Loucy (cell line): Measurements from ENCODE around the gene ZC2HC1B.

Experiments
- H2AFZ ChIP-seq: fragments of 200-600 bp; sonication (generic); 2 replicates; pipeline ENCODE4 v1.6.0; 2016; ENCODE audit warnings: antibody characterized with exemption, mild to moderate bottlenecking, low read length, moderate library complexity
- H3F3A ChIP-seq: fragments of 200-600 bp; 2 replicates; pipeline ENCODE4 v1.6.0; 2016; ENCODE audit warnings: antibody characterized with exemption, low read depth, mild to moderate bottlenecking
- H3K27me3 ChIP-seq: fragments of 200-600 bp; sonication (generic); 2 replicates; pipeline ENCODE4 v1.6.1; 2014; ENCODE audit warnings: low read length, mild to moderate bottlenecking; ENCODE audit not compliant: insufficient read depth, poor library complexity, severe bottlenecking
- H3K36me3 ChIP-seq: fragments of 200-600 bp; sonication (generic); 2 replicates; pipeline ENCODE4 v1.6.1; 2016; ENCODE audit warnings: low read length; ENCODE audit not compliant: insufficient read depth
- H3K4me1 ChIP-seq: fragments of 200-600 bp; sonication (generic); 2 replicates; pipeline ENCODE4 v1.5.1; 2014; ENCODE audit warnings: low read length, mild to moderate bottlenecking; ENCODE audit not compliant: insufficient read depth, poor library complexity, severe bottlenecking
- H3K4me2 ChIP-seq: fragments of 200-600 bp; sonication (generic); 2 replicates; pipeline ENCODE4 v1.6.0; 2014; ENCODE audit warnings: antibody characterized with exemption, low read length, low read depth, mild to moderate bottlenecking; ENCODE audit not compliant: poor library complexity, severe bottlenecking
- H3K4me3 ChIP-seq: fragments of 200-600 bp; sonication (generic); 2 replicates; pipeline ENCODE4 v1.5.1; 2014; ENCODE audit warnings: low read length, mild to moderate bottlenecking, mixed read lengths; ENCODE audit not compliant: poor library complexity, severe bottlenecking
- H3K79me2 ChIP-seq: fragments of 200-600 bp; sonication (generic); 2 replicates; pipeline ENCODE4 v1.6.1; 2014; ENCODE audit warnings: low read length; ENCODE audit not compliant: insufficient read depth
- H3K9ac ChIP-seq: fragments of 200-600 bp; sonication (generic); 2 replicates; pipeline ENCODE4 v1.6.0; 2014; ENCODE audit warnings: mild to moderate bottlenecking, low read depth, low read length, moderate library complexity; ENCODE audit not compliant: poor library complexity, severe bottlenecking
- H3K9me2 ChIP-seq: fragments of 200-600 bp; sonication (generic); replicated peaks from 2 replicates; pipeline ENCODE4 v1.6.1; 2016; ENCODE audit warnings: low read depth, low read length, mixed read lengths
- H3K9me3 ChIP-seq: fragments of 200-600 bp; sonication (generic); 2 replicates; pipeline ENCODE4 v1.6.1; 2014; ENCODE audit warnings: mild to moderate bottlenecking, antibody characterized with exemption, low read length, low read depth; ENCODE audit not compliant: insufficient read depth
- H4K20me1 ChIP-seq: fragments of 200-600 bp; sonication (generic); 2 replicates; pipeline ENCODE4 v1.6.0; 2014; ENCODE audit warnings: antibody characterized with exemption, low read length, mild to moderate bottlenecking; ENCODE audit not compliant: insufficient read depth, poor library complexity, severe bottlenecking
- CTCF ChIP-seq: fragments of 200-600 bp; sonication (generic); conservative IDR thresholded peaks from 2 replicates; pipeline ENCODE4 v1.5.1; 2014; ENCODE audit warnings: mild to moderate bottlenecking, antibody characterized with exemption, low read length
- EZH2phosphoT487 ChIP-seq: fragments of 200-600 bp; IDR thresholded peaks from 2 replicates; pipeline ENCODE4 v1.6.1; 2018; ENCODE audit warnings: antibody characterized with exemption, mild to moderate bottlenecking, moderate library complexity, borderline replicate concordance

Gene ZC2HC1B

GRCh38 chr6:143955971-143956370 is 91.7 kb downstream of the ZC2HC1B start:
- H3K9me2 ChIP-seq: no peaks in the 10 kb centered on the region
- H3K36me3 ChIP-seq: no peaks in the 10 kb centered on the region; the same call in 1 of the 2 replicates
- no peaks in the 10 kb centered on the region for H4K20me1 ChIP-seq
- H3K9ac ChIP-seq: no peak overlapping the region
- H3K9me3 ChIP-seq: no peaks in the 10 kb centered on the region
- H3K4me3 ChIP-seq: no peak overlapping the region
- no peak overlapping the region for H3K4me2 ChIP-seq
- no peak overlapping the region for H2AFZ ChIP-seq
- TF ChIP-seq CTCF: no peak
- H3K4me1 ChIP-seq: peaks cover 24% of the 10 kb centered on the region
- H3K79me2 ChIP-seq: no peaks in the 10 kb centered on the region
- H3K27me3 ChIP-seq: no peaks in the 10 kb centered on the region
- no peaks in the 10 kb centered on the region for H3F3A ChIP-seq

GRCh38 chr6:143957679-143958274 is 93.5 kb downstream of the ZC2HC1B start:
- Histone ChIP-seq H4K20me1 (no peaks in the 10 kb centered on the region), H3K27me3 (no peaks in the 10 kb centered on the region), H3K79me2 (no peaks in the 10 kb centered on the region), H3K9me3 (no peaks in the 10 kb centered on the region), H3K9ac (no peak overlapping the region), H3K4me1 (peaks cover 41% of the 10 kb centered on the region), H3K4me3 (no peak overlapping the region), H3K9me2 (no peaks in the 10 kb centered on the region), H3F3A (0 out of 2 replicates have a peak, but pooled peaks cover 2% of the 10 kb centered on the region), H3K36me3 (no peaks in the 10 kb centered on the region; the same call in 1 of the 2 replicates), H3K4me2 (no peak overlapping the region), H2AFZ (no peak overlapping the region)
- TF ChIP-seq EZH2phosphoT487 (no peak), CTCF (no peak)

- Histone ChIP-seq H3K4me1 (peaks cover 52% of the 10 kb centered on the region), H3K4me3 (no peak overlapping the region), H4K20me1 (no peaks in the 10 kb centered on the region), H3K4me2 (no peak overlapping the region), H3K27me3 (no peaks in the 10 kb centered on the region), H3K9me2 (no peaks in the 10 kb centered on the region), H3K36me3 (no peaks in the 10 kb centered on the region; the same call in 1 of the 2 replicates), H3K9ac (no peak overlapping the region), H2AFZ (no peak overlapping the region), H3F3A (0 out of 2 replicates have a peak, but pooled peaks cover 2% of the 10 kb centered on the region), H3K9me3 (no peaks in the 10 kb centered on the region), H3K79me2 (no peaks in the 10 kb centered on the region)
- TF ChIP-seq EZH2phosphoT487 (no peak), CTCF (no peak)
Observed at GRCh38 chr6:143958839-143959399, 94.6 kb downstream of the ZC2HC1B start.
